A549 (cell line): ENCODE measurements around the gene GAGE1. TPM values are rescaled to one million over a fixed set of nuclear protein-coding genes. Genes with fewer than 3 reads are reported as not detected.
"Not testable (repeated sequence)": the region's sequence is repeated elsewhere in the genome, so short reads cannot be mapped to it uniquely, and the experiment has no call there.

Experiments used
- ATAC-seq, 2 experiments: fragments of 200-7000 bp in 1 of 2; fragments of >200 bp in 1 of 2; cut with Nextera tagmentation in 1 of 2; cut with Tn5 transposase in 1 of 2; 3 replicates each; pipeline versions ENCODE4 v1.8.0 to v1.9.1; 2018 to 2020; ENCODE audit warnings: mild to moderate bottlenecking in 1 of 2, moderate library complexity in 1 of 2
- CTCF ChIA-PET: fragments of 300-600 bp; sonication (Branson Sonifier 250); formaldehyde crosslinking; extraction: SDS; loops from one replicate; lab custom pipeline; 2021; ENCODE audit warnings: antibody characterized with exemption, inconsistent platforms; lab: Yijun Ruan, JAX
- POLR2A ChIA-PET: fragments of 350-600 bp; formaldehyde crosslinking; extraction: SDS; loops from one replicate; lab custom pipeline; 2021; ENCODE audit warnings: antibody characterized with exemption, inconsistent platforms; lab: Yijun Ruan, JAX
- DNase-seq, 2 experiments: peaks; one replicate each; pipeline versions ENCODE4 v3.0.0 to v3.0.0-alpha.2; 2011 to 2016; ENCODE audit warnings: low read depth in 1 of 2, low spot score in 1 of 2
- FAIRE-seq: peaks from 2 replicates; lab custom pipeline; 2011; peaks lifted over from hg19 to GRCh38; lab: Jason Lieb, UNC
- H3K27ac ChIP-seq, 2 experiments: fragments of >200 bp; sonication (Bioruptor Twin); formaldehyde crosslinking; 3 replicates each; pipeline ENCODE4 v1.5.1; 2016 to 2017
- H3K4me1 ChIP-seq: fragments of >200 bp; sonication (Bioruptor Twin); formaldehyde crosslinking; 3 replicates; pipeline ENCODE4 v1.6.1; 2016
- H3K4me2 ChIP-seq: fragments of >200 bp; sonication (Bioruptor Twin); formaldehyde crosslinking; 3 replicates; pipeline ENCODE4 v1.6.1; 2016
- H3K4me3 ChIP-seq: fragments of >200 bp; sonication (Bioruptor Twin); formaldehyde crosslinking; 3 replicates; pipeline ENCODE4 v1.5.1; 2016
- H3K9me3 ChIP-seq: fragments of >200 bp; sonication (Bioruptor Twin); formaldehyde crosslinking; 3 replicates; pipeline ENCODE4 v1.6.1; 2016
- WGBS: methylation state at CpG from one replicate; pipeline ENCODE4 v1.1.6; 2017; ENCODE audit errors: missing lambda C conversion rate; 5-methylcytosine and 5-hydroxymethylcytosine counted together
- polyA minus RNA-seq: library from RNA; depleted of rRNA, polyadenylated mRNA; stranded (reverse); fragments of >200 nt; gene quantifications from 2 replicates; pipeline ENCODE4 v1.2.3, GENCODE V29; 2011; rRNA and poly(A)+ RNA removed
- polyA plus RNA-seq, 4 experiments: library from polyadenylated mRNA; depleted of rRNA in 3 of 4; stranded (reverse); fragments of >200 nt; fragmentation: RNase III in 1 of 4; extraction: RNeasy Plus Mini Kit Qiagen cat#74134 plus additional on column Dnase treatment in 1 of 4; gene quantifications; 2 replicates in 3 of 4; 3 replicates in 1 of 4; pipeline ENCODE4 v1.2.3, GENCODE V29; 2011 to 2017

The GAGE1 gene
- polyA plus RNA-seq (2011; rRNA removed) (not detected in 2 replicates), polyA plus RNA-seq (2017; fragmentation: RNase III; extraction: RNeasy Plus Mini Kit Qiagen cat#74134 plus additional on column Dnase treatment) (not detected in 3 replicates), polyA minus RNA-seq (not detected in 2 replicates)
- polyA plus RNA-seq (2012; cell fraction: cytosol; rRNA removed): 0.09 TPM in 1 of 2 replicates, not detected in the other
- polyA plus RNA-seq (2012; cell fraction: nucleus; rRNA removed): not detected in 2 replicates

DNA sequence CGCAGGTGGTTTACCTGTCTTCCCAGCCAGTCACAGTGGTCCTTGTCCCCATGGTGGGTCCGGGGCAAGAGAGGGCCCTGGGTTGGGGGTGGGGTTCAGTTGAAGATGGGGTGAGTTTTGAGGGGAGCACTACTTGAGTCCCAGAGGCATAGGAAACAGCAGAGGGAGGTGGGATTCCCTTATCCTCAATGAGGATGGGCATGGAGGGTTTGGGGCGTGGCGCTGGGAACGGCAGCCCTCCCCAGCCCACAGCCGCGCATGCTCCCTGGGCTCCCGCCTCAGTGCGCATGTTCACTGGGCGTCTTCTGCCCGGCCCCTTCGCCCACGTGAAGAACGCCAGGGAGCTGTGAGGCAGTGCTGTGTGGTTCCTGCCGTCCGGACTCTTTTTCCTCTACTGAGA, at the start of gene GAGE1:
GAGE1 (plus strand) TSS at position 301 of the 400 bp plus-strand sequence. CDS start 1,155 bp downstream, outside the sequence.
- H3K4me3 ChIP-seq, CTCF ChIA-PET, POLR2A ChIA-PET, ATAC-seq, H3K4me1 ChIP-seq, FAIRE-seq, DNase-seq, H3K4me2 ChIP-seq, H3K27ac ChIP-seq, H3K9me3 ChIP-seq: not testable (repeated sequence)
- WGBS: no CpG with 5 or more reads among the region's 16 CpGs

DNA sequence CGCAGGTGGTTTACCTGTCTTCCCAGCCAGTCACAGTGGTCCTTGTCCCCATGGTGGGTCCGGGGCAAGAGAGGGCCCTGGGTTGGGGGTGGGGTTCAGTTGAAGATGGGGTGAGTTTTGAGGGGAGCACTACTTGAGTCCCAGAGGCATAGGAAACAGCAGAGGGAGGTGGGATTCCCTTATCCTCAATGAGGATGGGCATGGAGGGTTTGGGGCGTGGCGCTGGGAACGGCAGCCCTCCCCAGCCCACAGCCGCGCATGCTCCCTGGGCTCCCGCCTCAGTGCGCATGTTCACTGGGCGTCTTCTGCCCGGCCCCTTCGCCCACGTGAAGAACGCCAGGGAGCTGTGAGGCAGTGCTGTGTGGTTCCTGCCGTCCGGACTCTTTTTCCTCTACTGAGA, 47.8 kb upstream of the GAGE1 start, which contains the start of gene GAGE12E:
GAGE12E (plus strand) TSS at position 301 of the 400 bp plus-strand sequence. CDS start 1,155 bp downstream, outside the sequence.
- no CpG with 5 or more reads among the region's 16 CpGs for WGBS
- CTCF ChIA-PET, POLR2A ChIA-PET, H3K27ac ChIP-seq, H3K4me3 ChIP-seq, H3K4me1 ChIP-seq, ATAC-seq, FAIRE-seq, DNase-seq, H3K9me3 ChIP-seq, H3K4me2 ChIP-seq: not testable (repeated sequence)

DNA sequence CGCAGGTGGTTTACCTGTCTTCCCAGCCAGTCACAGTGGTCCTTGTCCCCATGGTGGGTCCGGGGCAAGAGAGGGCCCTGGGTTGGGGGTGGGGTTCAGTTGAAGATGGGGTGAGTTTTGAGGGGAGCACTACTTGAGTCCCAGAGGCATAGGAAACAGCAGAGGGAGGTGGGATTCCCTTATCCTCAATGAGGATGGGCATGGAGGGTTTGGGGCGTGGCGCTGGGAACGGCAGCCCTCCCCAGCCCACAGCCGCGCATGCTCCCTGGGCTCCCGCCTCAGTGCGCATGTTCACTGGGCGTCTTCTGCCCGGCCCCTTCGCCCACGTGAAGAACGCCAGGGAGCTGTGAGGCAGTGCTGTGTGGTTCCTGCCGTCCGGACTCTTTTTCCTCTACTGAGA, 38.3 kb upstream of the GAGE1 start, which contains the start of gene GAGE12F:
GAGE12F (plus strand) TSS at position 301 of the 400 bp plus-strand sequence. CDS start 1,155 bp downstream, outside the sequence.
- DNase-seq, H3K4me3 ChIP-seq, H3K4me2 ChIP-seq, H3K4me1 ChIP-seq, POLR2A ChIA-PET, H3K27ac ChIP-seq, CTCF ChIA-PET, FAIRE-seq, ATAC-seq, H3K9me3 ChIP-seq: not testable (repeated sequence)
- no CpG with 5 or more reads among the region's 16 CpGs for WGBS

- H3K4me2 ChIP-seq, H3K4me3 ChIP-seq, DNase-seq, H3K4me1 ChIP-seq, POLR2A ChIA-PET, ATAC-seq, FAIRE-seq, H3K9me3 ChIP-seq, CTCF ChIA-PET, H3K27ac ChIP-seq: not testable (repeated sequence)
- no CpG with 5 or more reads among the region's 11 CpGs for WGBS
Observed at GRCh38 chrX:49568728-49569127, 30.1 kb upstream of the GAGE1 start.

- H3K9me3 ChIP-seq, H3K4me1 ChIP-seq, DNase-seq, H3K4me2 ChIP-seq, H3K4me3 ChIP-seq, FAIRE-seq, POLR2A ChIA-PET, ATAC-seq, CTCF ChIA-PET, H3K27ac ChIP-seq: not testable (repeated sequence)
- no CpG with 5 or more reads among the region's 13 CpGs for WGBS
Observed at GRCh38 chrX:49569152-49569551, 29.7 kb upstream of the GAGE1 start.

DNA sequence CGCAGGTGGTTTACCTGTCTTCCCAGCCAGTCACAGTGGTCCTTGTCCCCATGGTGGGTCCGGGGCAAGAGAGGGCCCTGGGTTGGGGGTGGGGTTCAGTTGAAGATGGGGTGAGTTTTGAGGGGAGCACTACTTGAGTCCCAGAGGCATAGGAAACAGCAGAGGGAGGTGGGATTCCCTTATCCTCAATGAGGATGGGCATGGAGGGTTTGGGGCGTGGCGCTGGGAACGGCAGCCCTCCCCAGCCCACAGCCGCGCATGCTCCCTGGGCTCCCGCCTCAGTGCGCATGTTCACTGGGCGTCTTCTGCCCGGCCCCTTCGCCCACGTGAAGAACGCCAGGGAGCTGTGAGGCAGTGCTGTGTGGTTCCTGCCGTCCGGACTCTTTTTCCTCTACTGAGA, 28.7 kb upstream of the GAGE1 start, which contains the start of gene GAGE12G:
GAGE12G (plus strand) TSS at position 301 of the 400 bp plus-strand sequence. CDS start 1,155 bp downstream, outside the sequence.
- H3K9me3 ChIP-seq, POLR2A ChIA-PET, FAIRE-seq, DNase-seq, H3K4me1 ChIP-seq, ATAC-seq, CTCF ChIA-PET, H3K27ac ChIP-seq, H3K4me3 ChIP-seq, H3K4me2 ChIP-seq: not testable (repeated sequence)
- WGBS: no CpG with 5 or more reads among the region's 16 CpGs

DNA sequence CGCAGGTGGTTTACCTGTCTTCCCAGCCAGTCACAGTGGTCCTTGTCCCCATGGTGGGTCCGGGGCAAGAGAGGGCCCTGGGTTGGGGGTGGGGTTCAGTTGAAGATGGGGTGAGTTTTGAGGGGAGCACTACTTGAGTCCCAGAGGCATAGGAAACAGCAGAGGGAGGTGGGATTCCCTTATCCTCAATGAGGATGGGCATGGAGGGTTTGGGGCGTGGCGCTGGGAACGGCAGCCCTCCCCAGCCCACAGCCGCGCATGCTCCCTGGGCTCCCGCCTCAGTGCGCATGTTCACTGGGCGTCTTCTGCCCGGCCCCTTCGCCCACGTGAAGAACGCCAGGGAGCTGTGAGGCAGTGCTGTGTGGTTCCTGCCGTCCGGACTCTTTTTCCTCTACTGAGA, 19.2 kb upstream of the GAGE1 start, which contains the start of gene GAGE12H:
GAGE12H (plus strand) TSS at position 301 of the 400 bp plus-strand sequence. CDS start 1,155 bp downstream, outside the sequence.
- FAIRE-seq, H3K4me3 ChIP-seq, H3K27ac ChIP-seq, ATAC-seq, DNase-seq, H3K4me2 ChIP-seq, H3K9me3 ChIP-seq, H3K4me1 ChIP-seq, POLR2A ChIA-PET, CTCF ChIA-PET: not testable (repeated sequence)
- no CpG with 5 or more reads among the region's 16 CpGs for WGBS

GRCh38 chrX:49589196-49589595, 9.6 kb upstream of the GAGE1 start, which contains the start of gene GAGE2A:
Gene GAGE2A, plus strand, starts transcription at chrX:49589496. Its CDS starts 1,155 bp downstream, at chrX:49590651.
- ATAC-seq: not testable (repeated sequence)

DNA sequence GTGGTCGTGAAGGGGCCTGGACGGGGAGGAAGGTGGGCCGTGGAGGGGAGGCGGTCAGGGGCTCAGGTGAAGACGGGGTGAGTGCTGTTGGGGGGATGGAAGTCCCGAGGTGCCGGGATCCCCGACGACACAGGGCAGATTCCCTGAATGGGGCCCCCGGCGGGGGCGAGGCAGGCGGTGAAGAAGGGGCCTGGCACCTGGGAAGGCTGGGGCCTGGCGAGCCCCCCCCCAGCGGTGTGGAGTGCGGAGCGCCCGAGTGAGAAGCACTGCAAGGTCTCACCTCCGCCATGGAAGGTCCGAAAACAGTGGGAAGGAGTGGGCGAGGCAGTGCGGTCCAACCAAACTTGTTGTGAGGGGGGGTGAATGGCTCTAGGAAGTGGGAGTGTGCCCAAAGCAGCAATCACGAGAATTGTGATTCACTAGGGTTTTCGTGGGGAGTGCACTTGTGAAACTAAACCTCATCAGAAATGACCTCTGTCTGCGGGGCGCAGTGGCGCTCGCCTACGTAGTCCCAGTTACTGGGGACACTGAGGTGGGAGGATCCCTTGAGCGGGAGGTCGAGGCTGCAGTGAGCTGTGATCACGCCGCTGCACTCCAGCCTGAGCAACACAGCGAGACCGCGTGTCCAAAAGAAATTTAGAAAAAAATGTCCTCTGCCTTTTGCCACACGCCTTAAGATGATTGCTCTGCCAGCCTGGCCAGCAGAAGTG, 8.9 kb upstream of the GAGE1 start:
- DNase-seq: not testable (repeated sequence)

More at GRCh38 chrX:49589196-49589595, 9.6 kb upstream of the GAGE1 start, which contains the start of gene GAGE2A:
- DNase-seq, FAIRE-seq, CTCF ChIA-PET, H3K4me3 ChIP-seq, H3K9me3 ChIP-seq, POLR2A ChIA-PET, H3K4me2 ChIP-seq, H3K27ac ChIP-seq, H3K4me1 ChIP-seq: not testable (repeated sequence)
- WGBS: no CpG with 5 or more reads among the region's 16 CpGs

DNA sequence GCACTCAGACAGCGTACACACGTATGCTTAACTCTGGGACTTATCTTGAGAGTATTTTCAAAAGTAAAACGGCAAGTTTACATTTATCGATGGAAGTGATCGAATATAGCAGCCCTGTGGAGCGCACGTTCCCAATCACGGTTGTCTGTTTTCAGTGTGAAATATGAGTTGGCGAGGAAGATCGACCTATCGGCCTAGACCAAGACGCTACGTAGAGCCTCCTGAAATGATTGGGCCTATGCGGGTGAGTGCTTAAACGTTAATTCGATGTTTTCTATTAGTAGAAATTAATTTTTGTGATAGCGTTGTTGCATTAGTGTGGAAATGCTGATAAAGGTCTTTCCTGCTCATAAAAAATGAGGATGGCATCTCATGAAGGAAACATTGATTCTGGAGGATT, 8.3 kb upstream of the GAGE1 start:
- FAIRE-seq, DNase-seq, H3K9me3 ChIP-seq, H3K27ac ChIP-seq, CTCF ChIA-PET, H3K4me1 ChIP-seq, ATAC-seq, H3K4me3 ChIP-seq, H3K4me2 ChIP-seq, POLR2A ChIA-PET: not testable (repeated sequence)
- 68% methylated on average over 14 of the region's 17 CpGs for WGBS

More for the DNA sequence above, 8.9 kb upstream of the GAGE1 start:
- H3K4me3 ChIP-seq, ATAC-seq, POLR2A ChIA-PET, H3K9me3 ChIP-seq, H3K4me1 ChIP-seq, H3K4me2 ChIP-seq, CTCF ChIA-PET, H3K27ac ChIP-seq: not testable (repeated sequence)
- WGBS: 62% methylated on average over 31 of the region's 37 CpGs
- FAIRE-seq: peak; percentile 65
